COLO829 (cell line): ENCODE measurements around the gene KNDC1.

Experiments
- DNase-seq: peaks from one replicate; pipeline ENCODE4 v3.0.0; 2012; ENCODE audit warnings: low spot score

KNDC1 gene

DNA sequence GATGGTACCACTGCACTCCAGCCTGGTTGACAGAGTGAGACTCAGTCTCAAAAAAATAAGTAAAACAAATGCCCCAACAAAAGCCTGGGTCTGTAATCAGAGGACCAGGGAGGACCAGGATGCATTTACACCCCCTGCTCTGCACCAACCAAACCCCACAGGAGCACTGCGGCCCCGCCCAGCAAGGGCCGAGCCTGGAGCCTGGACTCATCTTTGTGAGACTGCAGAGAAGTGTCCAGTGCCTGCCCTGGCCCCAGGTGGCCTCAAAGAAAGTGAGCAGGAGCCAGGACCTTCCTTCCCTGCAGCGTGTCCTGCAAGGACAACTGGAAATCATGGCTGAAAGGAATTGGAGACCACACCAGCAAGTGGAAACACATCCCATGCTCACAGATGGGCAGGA lies 31.6 kb downstream of the KNDC1 start:
- DNase-seq, result no peak

DNA sequence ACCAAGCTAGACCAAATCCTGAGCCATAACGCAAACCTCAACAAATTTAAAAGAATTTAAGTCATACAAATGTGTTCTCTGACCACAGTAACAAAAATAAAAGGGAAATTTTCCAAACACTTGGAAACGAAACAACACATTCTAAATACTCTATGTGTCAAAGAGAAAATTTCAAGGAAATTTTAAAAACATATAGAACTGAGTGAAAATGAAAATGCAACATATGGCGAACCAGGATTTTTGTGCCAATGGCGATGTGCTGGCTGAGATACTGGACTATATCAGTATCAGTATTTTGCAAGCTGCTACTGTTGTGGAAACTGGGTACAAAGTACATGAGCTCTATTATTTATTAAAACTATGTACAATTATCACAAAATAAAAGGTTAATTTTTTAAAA lies 34.1 kb downstream of the KNDC1 start:
- no peak for DNase-seq

DNA sequence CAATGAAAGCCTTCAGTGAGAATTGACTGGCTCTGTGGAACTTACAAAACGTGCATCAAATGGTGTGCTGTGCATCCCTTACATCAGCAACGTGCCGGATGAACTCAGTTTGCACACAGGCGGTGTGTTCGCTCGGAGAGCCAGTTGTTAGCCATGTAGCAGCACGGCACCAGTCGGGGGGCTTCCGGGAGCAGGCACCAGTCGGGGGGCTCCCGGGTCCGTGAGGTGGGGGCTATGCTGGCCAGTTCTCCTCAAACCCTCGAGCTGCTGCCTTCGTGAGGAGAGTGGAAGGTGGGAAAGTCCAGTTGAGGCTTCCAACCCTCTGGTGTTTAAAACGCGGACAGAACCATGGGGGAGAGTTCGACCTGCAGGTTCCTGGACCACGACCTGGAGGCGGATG lies 35.1 kb downstream of the KNDC1 start:
- DNase-seq, result no peak

DNA sequence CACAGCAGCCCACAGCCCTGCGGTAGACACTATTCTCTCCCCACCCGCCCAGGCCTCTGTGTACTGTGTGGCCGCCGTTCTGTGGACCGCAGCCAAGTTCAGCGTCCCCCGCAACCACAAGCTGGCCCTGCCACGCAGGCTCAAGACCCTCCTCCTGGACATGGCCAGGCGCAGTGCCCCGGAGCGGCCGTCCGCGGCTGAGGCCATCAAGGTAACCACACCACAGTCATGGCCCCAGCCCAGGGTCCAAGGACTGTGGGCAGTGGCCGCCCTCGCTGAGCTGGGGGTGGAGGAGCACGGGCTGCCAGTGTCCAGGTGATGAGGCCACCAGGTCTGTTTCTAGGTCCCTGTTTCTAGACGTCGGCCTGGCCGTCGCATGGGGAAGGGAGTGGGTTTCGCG lies 35.6 kb downstream of the KNDC1 start:
- DNase-seq, result no peak

DNA sequence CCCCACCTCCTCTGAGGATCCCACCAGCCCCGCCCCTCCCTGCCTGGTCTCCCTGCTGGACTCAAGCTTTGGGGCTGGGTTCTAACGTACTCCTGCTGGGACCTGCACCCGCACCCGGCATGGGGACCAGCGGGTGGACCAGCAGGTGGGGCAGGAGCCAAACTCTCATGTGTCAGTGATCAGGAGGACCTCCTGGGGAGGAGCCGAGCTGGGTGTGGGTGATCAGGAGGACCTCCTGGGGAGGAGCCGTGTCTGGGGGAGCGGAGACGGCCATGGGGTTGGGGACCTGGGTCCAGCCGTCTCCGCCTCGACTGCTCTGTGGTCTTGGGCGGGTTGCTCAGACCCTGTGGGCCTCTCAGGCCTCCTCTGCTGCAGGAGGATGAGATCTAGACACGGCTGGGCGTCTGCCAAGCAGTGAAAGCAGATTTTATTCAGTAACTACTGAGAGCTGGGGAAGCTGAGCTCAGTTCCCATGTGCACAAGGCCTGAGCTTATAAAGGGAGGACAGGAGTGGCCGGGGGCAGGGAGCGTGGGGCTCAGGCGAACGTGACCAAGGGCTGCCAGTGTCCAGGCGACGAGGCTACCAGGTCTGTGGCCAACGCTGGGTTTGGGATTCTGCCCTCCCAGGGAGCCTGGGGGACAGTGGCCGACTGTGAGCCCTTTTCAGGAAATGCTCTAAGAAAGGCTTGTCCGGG lies 36.3 kb downstream of the KNDC1 start:
- DNase-seq, result no peak

DNA sequence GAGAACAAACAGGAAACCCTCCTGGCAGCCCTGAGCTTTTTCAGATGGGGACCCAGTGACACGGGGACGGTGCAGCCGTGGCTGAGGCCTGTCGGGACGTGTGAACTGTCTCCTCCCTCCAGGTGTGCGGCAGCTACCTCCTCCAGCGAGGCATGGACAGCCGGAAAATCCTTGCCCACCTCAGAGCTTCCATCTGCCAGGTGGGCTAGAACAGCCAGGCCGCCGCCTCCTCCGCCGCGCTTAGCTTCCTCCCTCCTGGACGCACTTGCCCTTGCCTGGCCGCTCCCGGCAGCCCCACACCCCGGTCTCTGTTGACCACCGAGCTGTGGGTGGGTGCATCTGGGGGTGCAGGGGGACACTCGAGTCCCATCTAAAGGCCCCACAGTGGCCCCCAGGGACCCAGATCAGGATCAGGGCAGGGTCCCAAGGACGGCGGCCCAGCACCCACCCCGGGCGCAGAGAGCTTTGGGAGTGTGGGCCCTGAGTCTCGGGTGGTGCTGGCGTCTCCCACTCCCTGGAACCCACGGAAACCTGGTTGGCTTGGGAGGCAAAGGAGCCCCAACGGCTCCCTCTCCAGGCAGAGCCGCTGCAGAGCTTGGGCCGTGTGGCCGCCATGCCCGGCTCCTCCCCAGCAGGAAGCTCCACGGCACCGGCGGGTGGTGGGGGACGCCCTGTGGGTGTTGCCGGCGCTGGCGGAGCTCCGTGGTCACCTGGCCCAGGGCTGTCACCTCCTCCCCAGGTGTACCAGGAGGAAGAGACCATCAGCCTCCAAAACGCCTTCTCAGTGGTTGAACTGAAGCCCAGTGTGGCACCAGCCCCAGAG lies 37.1 kb downstream of the KNDC1 start:
- DNase-seq, result no peak

DNA sequence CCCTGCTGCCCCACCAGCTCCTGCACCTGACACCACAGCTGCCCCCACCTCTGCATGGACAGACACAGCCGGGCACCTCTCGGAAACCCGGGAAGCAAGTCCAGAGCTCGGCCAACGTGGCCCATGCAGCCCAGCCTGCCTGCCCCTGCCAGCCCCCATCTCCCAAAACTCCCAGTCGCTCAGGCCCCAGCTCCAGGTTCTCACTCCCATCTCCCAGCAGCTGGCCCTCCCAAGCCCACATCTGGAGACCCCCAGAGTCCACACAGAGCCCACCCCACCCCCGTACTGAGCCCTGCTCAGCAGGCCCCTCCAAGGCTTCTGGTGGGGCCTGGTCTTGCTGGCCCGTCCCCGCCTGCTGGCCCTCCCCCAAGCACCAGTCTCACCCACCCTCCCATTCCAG lies 37.8 kb downstream of the KNDC1 start:
- no peak for DNase-seq

DNA sequence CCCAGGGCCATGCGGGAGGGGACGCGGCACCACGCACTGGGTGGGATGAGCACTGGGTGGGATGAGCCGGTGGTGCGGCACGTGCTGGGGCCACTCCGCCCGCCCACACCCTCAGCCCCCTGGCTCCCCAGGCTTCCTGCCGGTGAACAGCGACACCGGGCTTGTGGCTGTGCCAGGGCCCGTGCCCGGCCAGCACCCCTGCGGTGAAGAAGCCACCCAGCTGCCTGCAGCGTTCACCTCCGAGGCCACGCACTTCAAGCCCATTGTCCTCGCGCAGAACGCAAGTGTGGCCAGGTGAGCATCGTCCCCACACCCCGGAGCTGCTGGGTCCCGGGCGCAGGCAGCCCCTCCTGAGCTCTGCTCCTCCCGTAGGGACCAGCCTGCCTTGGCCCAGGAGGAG lies 38.2 kb downstream of the KNDC1 start:
- no peak for DNase-seq

DNA sequence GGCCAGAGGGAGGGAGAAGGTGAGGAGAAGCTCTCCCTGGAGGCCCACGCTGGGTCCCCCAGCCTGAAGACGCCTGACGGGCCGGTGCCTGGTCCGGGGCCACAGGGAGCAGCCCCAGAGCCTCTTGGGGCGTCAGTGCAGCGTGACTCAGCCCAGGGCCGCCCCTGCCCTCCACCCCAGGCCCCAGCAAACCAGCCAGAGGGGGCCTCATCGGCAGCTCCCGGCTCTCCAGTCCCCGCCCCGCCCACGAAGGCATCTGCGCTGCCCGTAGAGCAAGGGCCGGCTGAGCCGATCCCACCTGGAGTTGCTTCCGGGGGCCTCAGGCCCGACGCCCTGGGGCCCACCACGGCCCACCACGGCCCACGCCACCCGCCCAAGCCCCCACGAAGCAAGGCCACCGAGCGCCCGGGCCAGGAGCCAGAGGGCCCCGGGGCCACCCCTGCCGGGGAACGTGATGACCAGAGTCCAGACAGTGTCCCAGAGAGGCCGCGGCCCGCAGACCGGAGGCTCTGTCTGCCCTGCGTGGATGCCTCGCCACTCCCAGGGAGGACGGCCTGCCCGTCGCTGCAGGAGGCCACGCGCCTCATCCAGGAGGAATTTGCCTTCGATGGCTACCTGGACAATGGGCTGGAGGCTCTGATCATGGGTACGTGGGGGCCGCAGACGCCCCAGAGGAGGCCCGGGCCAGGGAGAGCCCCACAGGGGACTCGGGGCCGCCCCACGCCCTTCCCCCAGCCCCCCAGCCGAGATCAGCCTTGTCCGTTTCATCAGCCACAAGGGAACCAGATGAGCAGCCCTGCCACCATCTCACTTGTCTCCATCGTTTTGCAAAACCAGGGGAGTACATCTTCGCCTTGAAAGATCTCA lies 38.8 kb downstream of the KNDC1 start:
- no peak for DNase-seq

DNA sequence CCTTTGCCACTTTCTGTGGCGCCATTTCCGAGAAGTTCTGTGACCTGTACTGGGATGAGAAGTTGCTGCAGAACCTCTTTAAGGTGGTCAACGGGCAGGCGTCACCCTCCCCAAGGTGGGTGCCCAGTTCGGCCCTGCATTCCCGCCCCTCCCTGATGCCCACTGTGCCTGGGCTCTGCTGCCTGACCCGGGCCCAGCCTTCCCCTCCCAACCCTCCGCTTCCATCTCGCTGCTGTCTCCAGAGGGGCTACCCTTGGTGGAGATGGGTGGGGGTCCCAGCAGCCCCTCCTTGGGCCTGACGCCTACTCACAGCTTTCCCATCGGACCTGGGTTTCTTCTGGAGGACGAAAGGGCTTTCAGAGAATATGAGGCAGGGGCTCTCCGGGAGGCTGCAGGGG lies 39.5 kb downstream of the KNDC1 start:
- DNase-seq, result no peak

DNA sequence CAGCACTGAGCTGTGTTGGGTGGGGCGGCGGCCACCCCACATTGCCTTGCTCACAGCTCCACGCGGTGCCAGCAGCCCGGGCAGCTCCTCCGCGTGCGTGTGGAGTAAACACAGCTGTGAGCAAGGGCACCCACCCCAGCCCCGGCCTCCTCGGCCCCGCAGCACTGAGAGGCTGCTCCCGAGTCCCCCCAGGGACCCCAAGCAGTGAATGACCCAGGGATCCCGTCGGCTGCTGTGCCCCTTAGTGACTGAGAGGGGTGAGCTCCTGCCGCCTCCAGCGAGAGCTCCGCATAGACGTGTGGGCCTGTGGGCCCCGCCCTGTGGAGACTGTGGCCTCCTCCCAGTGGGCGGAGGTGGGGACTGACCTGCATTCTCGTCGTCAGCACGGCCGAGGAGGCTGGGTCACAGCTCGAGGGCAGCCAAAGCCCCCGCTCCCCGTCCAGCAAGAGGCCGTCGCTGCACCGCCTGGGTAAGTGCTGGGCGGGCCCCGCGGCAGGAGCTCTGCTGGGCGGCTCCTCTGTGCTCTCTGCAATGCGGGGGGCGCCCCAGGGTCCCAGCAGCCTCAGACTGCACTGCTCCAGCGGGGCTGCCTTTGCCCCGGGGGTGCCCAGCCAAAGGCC lies 40.1 kb downstream of the KNDC1 start:
- no peak for DNase-seq

DNA sequence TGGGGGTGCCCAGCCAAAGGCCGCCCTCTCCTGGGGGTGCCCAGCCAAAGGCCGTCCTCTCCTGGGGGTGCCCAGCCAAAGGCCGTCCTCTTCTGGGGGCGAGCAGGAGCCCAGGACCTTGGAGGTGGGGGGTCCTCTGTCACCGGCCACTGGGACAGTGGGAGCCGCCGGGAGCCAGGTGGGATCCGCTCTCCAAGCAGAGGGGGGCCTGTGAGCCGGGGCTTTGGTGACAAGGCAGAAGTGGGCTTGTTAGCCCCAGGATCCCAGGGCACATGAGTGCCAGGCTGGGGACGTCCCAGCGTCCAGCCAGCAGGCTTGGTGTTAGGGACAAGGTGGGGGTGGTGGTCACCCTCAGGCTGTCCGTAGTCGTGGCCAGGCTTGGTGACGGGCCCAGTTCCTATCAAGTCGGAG lies 40.6 kb downstream of the KNDC1 start:
- no peak for DNase-seq

DNA sequence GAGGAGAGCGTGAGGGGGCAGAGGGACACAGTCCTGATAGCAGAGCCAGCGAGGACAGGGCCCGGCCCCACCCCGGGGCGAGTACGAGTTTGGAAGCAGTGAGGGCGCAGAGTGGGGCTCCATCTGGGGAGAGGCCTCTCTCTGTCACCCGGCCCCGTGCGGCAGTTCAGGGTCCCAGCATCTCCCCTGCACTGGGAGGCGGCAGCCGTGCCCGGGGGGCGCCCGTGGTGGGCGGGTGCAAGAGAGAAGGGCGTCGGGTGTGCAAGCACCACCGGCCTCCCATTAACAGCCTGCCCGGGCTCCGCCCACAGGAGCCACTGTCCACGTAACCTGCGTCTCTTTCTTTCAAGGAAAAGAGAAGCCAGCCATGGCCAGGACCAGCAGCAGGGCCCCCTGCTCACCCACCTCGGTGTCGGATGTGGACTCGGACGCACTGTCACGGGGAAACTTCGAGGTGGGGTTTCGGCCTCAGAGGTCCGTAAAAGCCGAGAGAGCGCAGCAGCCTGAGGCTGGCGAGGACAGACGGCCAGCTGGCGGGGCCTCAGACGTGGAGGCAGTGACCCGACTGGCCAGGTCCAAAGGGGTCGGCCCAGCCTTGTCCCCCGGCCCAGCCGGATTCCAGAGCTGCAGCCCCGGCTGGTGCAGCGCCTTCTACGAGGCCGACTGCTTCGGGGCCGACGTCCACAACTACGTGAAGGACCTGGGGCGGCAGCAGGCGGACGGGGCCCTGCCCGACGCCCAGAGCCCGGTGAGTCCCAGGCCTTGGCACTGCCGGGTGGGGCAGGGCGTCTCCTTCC lies 41.3 kb downstream of the KNDC1 start:
- DNase-seq, result no peak

DNA sequence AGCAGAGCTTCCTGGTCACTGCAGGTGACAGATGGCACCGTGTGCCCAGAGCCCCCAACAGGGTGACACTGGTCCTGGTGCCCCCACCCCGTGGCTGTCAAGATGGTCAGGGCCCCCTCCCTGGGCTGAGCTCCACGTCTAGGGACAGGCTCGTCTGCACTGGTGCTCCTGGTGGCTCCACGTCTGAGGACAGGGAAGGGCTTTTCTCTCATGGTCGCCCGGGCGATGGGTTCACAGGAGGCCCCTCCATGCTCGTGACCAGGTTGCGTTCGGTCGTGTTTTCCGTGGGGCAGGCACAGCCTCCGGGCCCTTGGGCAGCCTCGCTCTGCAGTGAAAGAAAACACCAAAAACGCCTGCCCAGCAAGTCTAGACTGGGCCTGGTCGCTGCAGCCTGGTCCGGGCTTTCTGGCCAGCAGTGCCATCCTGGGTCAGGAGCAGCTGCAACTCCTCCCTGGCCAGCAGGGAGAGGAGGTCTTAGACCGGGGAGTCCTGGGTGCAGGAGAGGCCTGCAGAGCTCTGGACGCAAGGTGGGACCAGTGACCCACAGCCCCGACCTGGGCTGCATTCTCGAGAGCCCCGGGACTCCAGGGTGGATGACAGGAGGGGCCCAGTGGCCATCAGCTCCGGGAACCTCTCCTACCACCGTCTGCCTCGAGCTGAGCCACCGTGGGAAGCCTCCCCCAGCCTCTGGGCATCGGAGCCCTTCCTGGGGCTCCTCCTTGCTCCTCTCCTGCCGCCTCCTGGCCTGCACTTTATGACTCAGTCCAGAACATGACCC lies 42.1 kb downstream of the KNDC1 start:
- no peak for DNase-seq

DNA sequence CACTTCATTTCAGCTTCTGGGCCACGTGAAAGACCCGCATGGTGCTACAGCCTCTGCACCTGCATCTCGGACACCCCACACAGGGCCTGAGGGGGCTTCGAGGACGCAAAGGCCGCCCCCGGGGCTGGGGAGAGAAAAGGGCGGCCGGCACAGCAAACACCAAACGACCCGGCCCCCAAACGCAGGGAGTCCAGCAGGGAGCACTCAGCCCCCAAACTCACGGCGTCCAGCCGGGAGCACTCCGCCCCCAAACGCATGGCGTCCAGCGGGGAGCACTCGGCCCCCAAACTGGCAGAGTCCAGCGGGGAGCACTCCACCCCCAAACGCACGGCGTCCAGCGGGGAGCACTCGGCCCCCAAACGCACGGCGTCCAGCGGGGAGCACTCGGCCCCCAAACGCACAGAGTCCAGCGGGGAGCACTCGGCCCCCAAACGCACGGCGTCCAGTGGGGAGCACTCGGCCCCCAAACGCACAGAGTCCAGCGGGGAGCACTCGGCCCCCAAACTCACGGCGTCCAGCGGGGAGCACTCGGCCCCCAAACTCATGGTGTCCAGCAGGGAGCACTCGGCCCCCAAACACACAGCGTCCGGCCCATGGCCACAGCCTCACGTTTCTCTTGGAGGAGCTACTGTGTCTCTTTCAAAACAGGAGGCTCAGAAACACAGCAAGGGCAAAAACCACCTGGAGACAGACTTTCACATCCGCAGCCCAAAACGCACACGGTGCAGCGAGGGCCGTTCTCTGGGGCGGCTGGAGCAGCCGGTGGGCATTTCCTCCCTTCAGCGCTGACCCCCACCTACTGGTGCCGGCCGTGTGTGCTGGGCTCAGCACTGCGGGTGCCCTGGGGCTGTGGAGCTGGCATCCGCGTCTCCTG lies 43.0 kb downstream of the KNDC1 start:
- DNase-seq, result no peak

DNA sequence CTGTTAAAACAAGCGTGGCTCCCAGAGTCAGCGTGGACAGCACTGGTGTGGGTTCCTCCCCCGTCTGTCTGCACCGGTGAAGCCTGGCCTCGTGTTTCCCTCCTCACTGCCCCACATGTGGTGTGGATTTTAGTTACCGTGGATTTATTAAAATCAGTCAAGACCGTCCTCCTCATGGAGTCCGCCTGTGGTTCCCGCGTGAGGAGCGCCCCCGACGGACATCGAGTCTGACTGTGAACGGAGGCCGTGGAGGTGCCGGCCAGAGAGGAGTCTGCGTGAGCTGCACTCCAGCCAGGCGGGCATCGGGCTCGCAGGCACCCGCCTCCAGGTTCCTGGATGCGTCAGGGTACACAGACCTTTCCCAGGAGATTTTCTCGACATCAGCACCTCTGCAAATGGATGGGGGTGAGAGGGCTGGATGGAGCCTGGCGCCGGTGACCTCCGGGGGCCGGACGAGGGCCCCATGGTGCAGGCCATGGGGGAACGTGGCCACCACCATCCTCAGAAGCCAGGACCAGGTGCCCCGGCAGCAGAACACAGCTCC lies 43.7 kb downstream of the KNDC1 start:
- no peak for DNase-seq

DNA sequence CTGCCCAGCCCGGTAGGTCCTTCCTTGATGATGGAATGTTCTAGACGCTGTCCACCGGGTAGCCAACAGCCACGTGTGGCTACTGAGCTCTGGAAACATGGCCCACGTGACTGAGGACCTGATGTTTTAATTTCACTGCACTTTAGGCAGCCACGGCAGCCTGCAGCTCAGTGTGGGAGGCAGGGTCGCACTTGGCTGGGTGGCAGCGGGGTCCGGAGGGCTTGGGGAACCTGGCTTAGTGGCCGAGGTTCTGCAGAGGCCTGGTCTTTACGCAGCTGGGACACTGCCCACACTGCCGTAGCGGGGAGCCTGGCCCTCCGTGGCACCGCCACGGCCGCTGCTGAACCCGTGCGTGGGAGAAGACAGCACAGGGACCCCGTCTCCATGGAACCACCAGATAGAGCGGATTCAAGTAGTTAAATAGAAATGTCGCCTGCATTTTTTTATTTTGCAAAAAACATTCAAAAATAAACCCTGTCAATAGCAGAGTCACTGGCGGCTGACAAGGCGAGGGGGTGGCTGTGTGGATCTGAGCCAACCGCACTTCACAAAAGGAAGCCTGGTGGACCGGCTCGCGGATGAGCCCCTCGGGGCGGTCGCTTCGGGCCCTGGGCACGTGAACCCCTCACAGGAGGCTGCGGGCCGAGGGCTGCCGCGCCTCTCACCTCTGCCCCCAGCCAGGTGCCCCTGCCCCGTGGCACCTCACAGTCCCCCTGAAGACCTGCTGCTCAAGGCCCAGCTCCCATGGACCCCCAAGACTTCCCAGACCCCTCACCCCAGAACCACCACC lies 44.4 kb downstream of the KNDC1 start:
- no peak for DNase-seq

DNA sequence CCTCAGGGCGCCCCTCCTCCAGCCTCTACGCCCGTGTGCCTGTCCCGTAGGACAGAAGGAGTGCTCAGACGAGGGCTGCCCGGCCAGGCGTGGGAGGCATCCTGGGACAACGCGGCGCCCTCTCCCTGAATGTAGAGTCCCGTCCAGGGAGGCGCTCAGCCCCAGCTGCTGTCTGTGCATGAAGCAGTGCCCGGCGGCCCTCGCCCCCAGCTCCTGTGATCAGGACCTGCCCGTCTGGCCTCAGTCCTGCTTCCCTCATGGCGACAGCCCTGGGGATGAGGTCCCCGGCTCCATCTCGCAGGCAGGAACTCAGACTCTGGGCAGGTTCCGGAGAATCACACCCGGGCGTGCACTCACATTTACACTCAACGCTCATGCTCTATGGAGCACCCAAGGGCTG lies 45.1 kb downstream of the KNDC1 start:
- no peak for DNase-seq
